ENCODE results near the gene SLC1A7.
A peak's percentile ranks its signal among the peaks of the same experiment; 100 is the strongest.

SLC1A7 gene

GRCh38 chr1:53128401-53128800 lies 14.0 kb downstream of the SLC1A7 start:
- TF ChIP-seq CTCF (IDR thresholded peaks at IDR 0.05; ENCODE audit: low read depth, low read length) (no peak), POLR2A (IDR thresholded peaks at IDR 0.05; ENCODE audit: extremely low read depth, insufficient read length) (no peak), MYC (IDR thresholded peaks at IDR 0.05; ENCODE audit: low read depth, low read length) (no peak), MAX (IDR thresholded peaks at IDR 0.05; ENCODE audit: low read depth, low read length) (no peak)
- no peak for DNase-seq (ENCODE audit: low read depth)
- H3K4me3 ChIP-seq (ENCODE audit: low read depth, low read length): no peak overlapping the region

GRCh38 chr1:53127546-53127945 lies 14.9 kb downstream of the SLC1A7 start:
- TF ChIP-seq CTCF (IDR thresholded peaks at IDR 0.05; ENCODE audit: low read depth, low read length) (no peak), MAX (IDR thresholded peaks at IDR 0.05; ENCODE audit: low read depth, low read length) (no peak), POLR2A (IDR thresholded peaks at IDR 0.05; ENCODE audit: extremely low read depth, insufficient read length) (no peak), MYC (IDR thresholded peaks at IDR 0.05; ENCODE audit: low read depth, low read length) (no peak)
- H3K4me3 ChIP-seq (ENCODE audit: low read depth, low read length): no peak overlapping the region
- peak; percentile 17 for DNase-seq (ENCODE audit: low read depth)

DNA sequence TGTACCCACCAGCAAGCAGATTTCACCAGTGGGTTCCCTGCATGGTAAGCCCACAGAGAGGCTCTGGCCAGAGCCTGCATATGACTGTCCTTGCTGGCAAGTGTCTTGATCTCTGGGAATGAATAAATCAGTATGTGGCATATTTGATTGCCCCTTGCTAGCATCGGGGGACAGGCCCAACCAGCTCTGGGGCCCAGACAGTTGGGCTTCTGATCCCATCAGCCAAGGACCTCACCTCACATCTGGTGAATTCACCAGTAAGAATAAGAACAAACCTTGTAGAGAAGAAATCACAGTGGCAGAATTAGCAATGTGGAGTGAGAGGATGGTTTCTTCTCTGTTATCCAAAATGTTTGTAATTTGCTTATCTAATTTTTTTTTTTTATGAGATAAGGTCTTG lies 15.9 kb downstream of the SLC1A7 start:
- H3K4me3 ChIP-seq (ENCODE audit: low read depth, low read length): no peak overlapping the region
- TF ChIP-seq MYC (IDR thresholded peaks at IDR 0.05; ENCODE audit: low read depth, low read length): no peak
- TF ChIP-seq POLR2A (IDR thresholded peaks at IDR 0.05; ENCODE audit: extremely low read depth, insufficient read length): no peak
- TF ChIP-seq MAX (IDR thresholded peaks at IDR 0.05; ENCODE audit: low read depth, low read length): no peak
- TF ChIP-seq CTCF (IDR thresholded peaks at IDR 0.05; ENCODE audit: low read depth, low read length): no peak
- no peak for DNase-seq (ENCODE audit: low read depth)

GRCh38 chr1:53125623-53126360 lies 16.6 kb downstream of the SLC1A7 start:
- TF ChIP-seq MYC (IDR thresholded peaks at IDR 0.05; ENCODE audit: low read depth, low read length) (no peak), CTCF (IDR thresholded peaks at IDR 0.05; ENCODE audit: low read depth, low read length) (no peak), POLR2A (IDR thresholded peaks at IDR 0.05; ENCODE audit: extremely low read depth, insufficient read length) (no peak), MAX (IDR thresholded peaks at IDR 0.05; ENCODE audit: low read depth, low read length) (no peak)
- no peak for DNase-seq (ENCODE audit: low read depth)
- no peak overlapping the region for H3K4me3 ChIP-seq (ENCODE audit: low read depth, low read length)

- TF ChIP-seq MAX (IDR thresholded peaks at IDR 0.05; ENCODE audit: low read depth, low read length) (no peak), POLR2A (IDR thresholded peaks at IDR 0.05; ENCODE audit: extremely low read depth, insufficient read length) (no peak), MYC (IDR thresholded peaks at IDR 0.05; ENCODE audit: low read depth, low read length) (no peak), CTCF (IDR thresholded peaks at IDR 0.05; ENCODE audit: low read depth, low read length) (no peak)
- DNase-seq (ENCODE audit: low read depth): no peak
- no peak overlapping the region for H3K4me3 ChIP-seq (ENCODE audit: low read depth, low read length)
Measured at GRCh38 chr1:53125122-53125521, 17.3 kb downstream of the SLC1A7 start.

Data from NB4 (cell line).